Fibroblast of skin of back (primary cell): ENCODE results near the gene LRBA.
"Not testable (repeated sequence)": the region's sequence is repeated elsewhere in the genome, so short reads cannot be mapped to it uniquely, and the experiment has no call there.

Experiments used
- DNase-seq: peaks from one replicate; pipeline ENCODE4 v3.0.0-alpha.2; 2013

The LRBA gene

GRCh38 chr4:150557811-150558210 is 457.3 kb downstream of the LRBA start:
- not testable (repeated sequence) for DNase-seq

- DNase-seq = no peak
Observed at GRCh38 chr4:150547154-150547838, 467.8 kb downstream of the LRBA start.

GRCh38 chr4:150546286-150546685 is 468.8 kb downstream of the LRBA start:
- no peak for DNase-seq

- DNase-seq = no peak
Observed at GRCh38 chr4:150543042-150543441, 472.0 kb downstream of the LRBA start.

GRCh38 chr4:150541681-150542080 is 473.4 kb downstream of the LRBA start:
- no peak for DNase-seq

GRCh38 chr4:150540959-150541360 is 474.1 kb downstream of the LRBA start:
- DNase-seq = no peak

GRCh38 chr4:150540536-150540935 is 474.5 kb downstream of the LRBA start:
- DNase-seq = no peak

- not testable (repeated sequence) for DNase-seq
Observed at GRCh38 chr4:150537911-150538310, 477.2 kb downstream of the LRBA start.

- no peak for DNase-seq
Observed at GRCh38 chr4:150534818-150535217, 480.3 kb downstream of the LRBA start.

- no peak for DNase-seq
Observed at GRCh38 chr4:150533673-150534072, 481.4 kb downstream of the LRBA start.

- no peak for DNase-seq
Observed at GRCh38 chr4:150525321-150525868, 489.7 kb downstream of the LRBA start.

- peak; percentile 7 for DNase-seq
Observed at GRCh38 chr4:150518559-150518958, 496.5 kb downstream of the LRBA start.

- DNase-seq = no peak
Observed at GRCh38 chr4:150515135-150515534, 499.9 kb downstream of the LRBA start.

- DNase-seq = no peak
Observed at GRCh38 chr4:150514709-150515108, 500.4 kb downstream of the LRBA start.

GRCh38 chr4:150510176-150510865 is 504.8 kb downstream of the LRBA start:
- peak; percentile 73 for DNase-seq

GRCh38 chr4:150507656-150508055 is 507.4 kb downstream of the LRBA start:
- not testable (repeated sequence) for DNase-seq

- DNase-seq = peak; percentile 39
Observed at GRCh38 chr4:150501983-150502382, 513.1 kb downstream of the LRBA start.

- peak; percentile 67 for DNase-seq
Observed at GRCh38 chr4:150501009-150501727, 513.9 kb downstream of the LRBA start.

GRCh38 chr4:150497612-150498011 is 517.5 kb downstream of the LRBA start:
- DNase-seq = no peak

- no peak for DNase-seq
Observed at GRCh38 chr4:150495550-150495949, 519.5 kb downstream of the LRBA start.

GRCh38 chr4:150493851-150494250 is 521.2 kb downstream of the LRBA start:
- DNase-seq = peak; percentile 10

GRCh38 chr4:150491132-150492049 is 523.7 kb downstream of the LRBA start:
- no peak for DNase-seq
